Activated T-helper 17 cell treated with anti-CD3 and anti-CD28 coated beads, Interleukin-2, amount 50 U/mL, for 72 hours (primary cell): ENCODE results near the gene SERGEF. TPM values are rescaled to one million over a fixed set of nuclear protein-coding genes. Genes with fewer than 3 reads are reported as not detected.
"Not testable (repeated sequence)": the region's sequence is repeated elsewhere in the genome, so short reads cannot be mapped to it uniquely, and the experiment has no call there.

Experiments
- ATAC-seq: fragments of 150-1000 bp; cut with Tn5 transposase; replicated peaks from 2 replicates; pipeline ENCODE4 v1.10.0; 2021; ENCODE audit warnings: mild to moderate bottlenecking, moderate library complexity
- H3K27ac Mint-ChIP-seq: one replicate; pipeline ENCODE4 v1.8.0; 2022; ENCODE audit warnings: mixed read lengths
- H3K27me3 Mint-ChIP-seq: one replicate; pipeline ENCODE4 v1.8.0; 2022; ENCODE audit warnings: mixed read lengths
- H3K36me3 Mint-ChIP-seq: one replicate; pipeline ENCODE4 v1.8.0; 2022; ENCODE audit warnings: low read depth, mild to moderate bottlenecking, mixed read lengths
- H3K4me1 Mint-ChIP-seq: one replicate; pipeline ENCODE4 v1.8.0; 2022; ENCODE audit warnings: mixed read lengths
- H3K4me3 Mint-ChIP-seq: one replicate; pipeline ENCODE4 v1.8.0; 2022; ENCODE audit warnings: mild to moderate bottlenecking, mixed read lengths
- H3K9me3 Mint-ChIP-seq: one replicate; pipeline ENCODE4 v1.8.0; 2022; ENCODE audit warnings: mixed read lengths
- total RNA-seq, 2 donors: library from RNA; stranded (reverse); gene quantifications; one replicate each; pipeline ENCODE4 v1.2.3, GENCODE V29; 2022

The SERGEF gene
- total RNA-seq, 2 donors from 2014 or later = 47.9 to 76.0 TPM

GRCh38 chr11:18012122-18012905 is 533 bp downstream of the SERGEF start:
- H3K27me3 Mint-ChIP-seq = no peaks in the 10 kb centered on the region
- peak; percentile 3 for ATAC-seq
- H3K4me3 Mint-ChIP-seq = peak overlapping the region; percentile 85
- peak overlapping the region; percentile 72 for H3K27ac Mint-ChIP-seq
- peaks cover 23% of the 10 kb centered on the region for H3K36me3 Mint-ChIP-seq
- no peaks in the 10 kb centered on the region for H3K9me3 Mint-ChIP-seq
- H3K4me1 Mint-ChIP-seq = peaks cover 36% of the 10 kb centered on the region

GRCh38 chr11:18011633-18012032 is 1.2 kb downstream of the SERGEF start:
- Mint-ChIP-seq H3K27ac (peak overlapping the region; percentile 72), H3K4me3 (peak overlapping the region; percentile 85), H3K9me3 (no peaks in the 10 kb centered on the region), H3K4me1 (peaks cover 36% of the 10 kb centered on the region), H3K27me3 (no peaks in the 10 kb centered on the region), H3K36me3 (peaks cover 30% of the 10 kb centered on the region)
- no peak for ATAC-seq

GRCh38 chr11:18010977-18011586 is 1.8 kb downstream of the SERGEF start:
- H3K36me3 Mint-ChIP-seq = peaks cover 35% of the 10 kb centered on the region
- H3K4me3 Mint-ChIP-seq = peak overlapping the region; percentile 85
- peak overlapping the region; percentile 72 for H3K27ac Mint-ChIP-seq
- H3K27me3 Mint-ChIP-seq = no peaks in the 10 kb centered on the region
- H3K9me3 Mint-ChIP-seq = no peaks in the 10 kb centered on the region
- peaks cover 36% of the 10 kb centered on the region for H3K4me1 Mint-ChIP-seq
- ATAC-seq = no peak

- H3K36me3 Mint-ChIP-seq = peaks cover 44% of the 10 kb centered on the region
- no peaks in the 10 kb centered on the region for H3K27me3 Mint-ChIP-seq
- no peaks in the 10 kb centered on the region for H3K9me3 Mint-ChIP-seq
- peak overlapping the region; percentile 72 for H3K27ac Mint-ChIP-seq
- ATAC-seq = no peak
- H3K4me3 Mint-ChIP-seq = peak overlapping the region; percentile 85
- peaks cover 34% of the 10 kb centered on the region for H3K4me1 Mint-ChIP-seq
Measured at GRCh38 chr11:18010121-18010670, 2.7 kb downstream of the SERGEF start.

DNA sequence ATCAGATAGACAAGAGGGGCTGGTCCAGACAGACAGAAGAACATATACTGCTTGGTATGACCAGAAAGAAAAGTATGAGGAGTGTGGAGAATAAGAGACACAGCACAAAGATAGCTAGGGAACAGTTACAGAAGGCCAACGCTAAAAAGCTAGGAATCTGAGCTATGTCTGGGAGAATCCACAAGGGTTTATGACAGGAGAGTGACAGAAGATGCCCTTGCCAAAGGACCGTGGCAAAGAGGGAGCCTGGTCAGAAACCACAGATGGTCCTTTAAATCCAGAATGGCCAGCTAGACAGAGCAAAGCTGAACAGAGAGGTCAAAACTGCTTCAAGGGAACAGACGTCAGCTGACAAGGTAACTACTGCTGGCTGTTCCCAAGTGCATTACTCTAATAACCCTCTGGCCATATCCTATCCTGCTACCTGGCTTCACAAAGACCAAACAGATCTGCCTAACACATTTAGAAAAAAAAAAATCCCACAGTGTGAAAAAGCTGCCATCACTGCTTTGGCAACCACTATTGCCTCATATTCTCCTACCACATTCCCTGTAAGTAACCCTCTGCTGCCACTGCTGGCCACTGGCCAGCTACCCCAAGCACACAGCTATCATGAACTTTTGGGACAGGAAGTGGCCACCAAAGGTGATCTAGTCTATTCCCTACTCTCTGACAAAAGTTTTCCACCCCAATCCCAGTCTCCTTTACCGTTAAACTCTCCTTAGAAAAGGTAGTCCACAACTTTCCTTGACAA is 7.3 kb downstream of the SERGEF start:
- Mint-ChIP-seq H3K36me3 (peaks cover 72% of the 10 kb centered on the region), H3K27ac (peak overlapping the region; percentile 18), H3K4me3 (no peak overlapping the region), H3K9me3 (no peaks in the 10 kb centered on the region), H3K4me1 (peaks cover 4% of the 10 kb centered on the region), H3K27me3 (no peaks in the 10 kb centered on the region)
- no peak for ATAC-seq

- Mint-ChIP-seq H3K36me3 (peaks cover 93% of the 10 kb centered on the region), H3K4me1 (no peaks in the 10 kb centered on the region), H3K27ac (no peak overlapping the region), H3K9me3 (no peaks in the 10 kb centered on the region), H3K4me3 (no peak overlapping the region), H3K27me3 (no peaks in the 10 kb centered on the region)
- no peak for ATAC-seq
Measured at GRCh38 chr11:18001191-18001590, 11.7 kb downstream of the SERGEF start.

DNA sequence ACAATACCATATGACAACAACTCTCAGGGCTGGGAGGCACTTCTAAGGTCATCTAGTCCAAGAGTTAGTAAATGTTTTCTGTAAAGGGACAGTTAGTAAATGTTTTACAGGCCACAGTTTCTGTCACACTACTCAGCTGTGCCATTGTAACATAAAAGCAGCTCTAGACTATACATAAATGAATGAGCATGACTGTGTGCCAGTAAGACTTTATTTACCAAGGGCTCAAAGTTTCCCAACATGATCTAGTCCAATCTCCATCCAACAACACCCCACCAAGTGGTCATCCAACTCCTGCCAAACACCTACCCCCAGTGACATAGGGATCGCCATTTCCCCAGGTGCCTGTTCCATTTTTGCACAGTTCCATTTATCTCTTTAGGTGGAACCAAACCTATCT is 12.1 kb downstream of the SERGEF start:
- H3K27ac Mint-ChIP-seq = no peak overlapping the region

DNA sequence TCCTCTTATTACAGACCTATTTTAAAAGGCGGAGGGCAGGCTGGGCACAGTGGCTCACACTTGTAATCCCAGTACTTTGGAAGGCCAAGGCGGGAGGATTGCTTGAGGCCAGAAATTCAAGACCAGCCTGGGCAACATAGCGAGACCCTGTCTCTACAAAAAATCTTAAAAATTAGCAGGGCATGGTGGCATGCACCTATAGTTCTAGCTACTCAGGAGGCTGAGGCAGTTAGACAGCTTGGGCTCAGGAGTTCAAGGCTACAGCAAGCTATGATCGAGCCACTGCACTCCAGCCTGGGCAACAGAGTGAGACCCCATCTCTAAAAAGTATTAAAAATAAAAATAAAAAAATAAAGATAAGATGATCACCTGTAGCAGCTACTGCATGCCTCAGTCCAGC is 12.7 kb downstream of the SERGEF start:
- not testable (repeated sequence) for H3K9me3 Mint-ChIP-seq, H3K27ac Mint-ChIP-seq, ATAC-seq, H3K27me3 Mint-ChIP-seq, H3K4me3 Mint-ChIP-seq, H3K4me1 Mint-ChIP-seq
- H3K36me3 Mint-ChIP-seq = peaks cover 93% of the 10 kb centered on the region

More for the DNA sequence above, 12.1 kb downstream of the SERGEF start:
- no peak for ATAC-seq
- Mint-ChIP-seq H3K27me3 (no peaks in the 10 kb centered on the region), H3K4me3 (no peak overlapping the region), H3K36me3 (peaks cover 93% of the 10 kb centered on the region), H3K9me3 (no peaks in the 10 kb centered on the region), H3K4me1 (no peaks in the 10 kb centered on the region)

DNA sequence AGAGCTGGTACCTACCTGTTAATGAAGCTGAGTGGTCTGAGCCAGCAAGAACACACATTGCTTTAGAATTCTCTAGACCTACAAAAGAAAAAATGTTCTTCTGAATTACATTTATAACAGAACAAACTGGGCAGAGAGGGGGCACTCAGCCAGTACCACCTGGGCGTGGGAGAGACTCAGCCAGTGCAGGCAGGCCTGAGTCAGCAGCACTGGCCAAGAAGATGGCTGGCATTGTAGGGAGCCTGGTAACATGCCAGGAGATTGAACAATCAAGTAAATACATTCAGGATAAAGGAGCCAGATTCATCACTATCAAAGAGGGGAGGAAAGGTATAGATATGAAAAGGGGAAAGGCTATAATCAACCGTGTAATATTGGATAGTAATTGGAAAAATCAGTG is 19.9 kb downstream of the SERGEF start:
- peaks cover 78% of the 10 kb centered on the region for H3K36me3 Mint-ChIP-seq
- H3K27me3 Mint-ChIP-seq = no peaks in the 10 kb centered on the region
- no peak for ATAC-seq
- H3K4me1 Mint-ChIP-seq = peaks cover 5% of the 10 kb centered on the region
- no peak overlapping the region for H3K27ac Mint-ChIP-seq
- no peak overlapping the region for H3K4me3 Mint-ChIP-seq
- no peaks in the 10 kb centered on the region for H3K9me3 Mint-ChIP-seq

- Mint-ChIP-seq H3K9me3 (no peaks in the 10 kb centered on the region), H3K4me3 (no peak overlapping the region), H3K4me1 (peaks cover 5% of the 10 kb centered on the region), H3K27me3 (no peaks in the 10 kb centered on the region), H3K36me3 (peaks cover 78% of the 10 kb centered on the region), H3K27ac (no peak overlapping the region)
- peak; percentile 66 for ATAC-seq
Measured at GRCh38 chr11:17991783-17992433, 20.9 kb downstream of the SERGEF start.

- Mint-ChIP-seq H3K4me3 (no peak overlapping the region), H3K36me3 (peaks cover 79% of the 10 kb centered on the region), H3K27ac (no peak overlapping the region), H3K9me3 (no peaks in the 10 kb centered on the region), H3K27me3 (no peaks in the 10 kb centered on the region), H3K4me1 (peaks cover 5% of the 10 kb centered on the region)
- no peak for ATAC-seq
Measured at GRCh38 chr11:17989306-17989705, 23.5 kb downstream of the SERGEF start.

GRCh38 chr11:17988465-17988864 is 24.4 kb downstream of the SERGEF start:
- H3K4me1 Mint-ChIP-seq = peaks cover 5% of the 10 kb centered on the region
- ATAC-seq = no peak
- no peak overlapping the region for H3K4me3 Mint-ChIP-seq
- no peak overlapping the region for H3K27ac Mint-ChIP-seq
- peaks cover 80% of the 10 kb centered on the region for H3K36me3 Mint-ChIP-seq
- H3K27me3 Mint-ChIP-seq = no peaks in the 10 kb centered on the region
- no peaks in the 10 kb centered on the region for H3K9me3 Mint-ChIP-seq

- Mint-ChIP-seq H3K4me3 (no peak overlapping the region), H3K4me1 (peaks cover 5% of the 10 kb centered on the region), H3K36me3 (peaks cover 80% of the 10 kb centered on the region), H3K27ac (no peak overlapping the region), H3K27me3 (no peaks in the 10 kb centered on the region), H3K9me3 (no peaks in the 10 kb centered on the region)
- ATAC-seq = no peak
Measured at GRCh38 chr11:17987826-17988225, 25.0 kb downstream of the SERGEF start.

DNA sequence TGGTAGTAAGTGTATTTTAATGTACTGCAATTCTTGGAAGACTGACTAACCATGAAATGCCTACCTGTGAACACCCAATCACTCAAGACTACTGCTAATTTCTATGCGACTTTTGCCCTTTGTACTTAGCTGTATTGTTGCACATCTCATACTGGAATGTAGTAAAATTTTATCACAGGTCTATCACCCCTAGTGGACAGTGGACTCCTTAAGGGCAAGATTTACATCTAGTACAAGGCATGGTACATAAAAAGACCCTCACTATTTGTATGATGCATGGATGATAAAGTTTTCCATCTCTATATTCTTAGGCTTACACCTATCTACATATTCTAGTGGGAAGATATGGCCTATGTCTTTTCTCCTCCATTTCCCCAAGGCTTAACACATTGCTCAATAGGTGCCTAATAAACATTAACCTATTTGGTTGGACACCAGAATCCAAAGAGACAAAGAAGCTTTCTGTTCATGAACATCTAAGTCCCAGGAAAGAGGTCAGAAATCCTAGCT is 26.1 kb downstream of the SERGEF start:
- H3K36me3 Mint-ChIP-seq = peaks cover 81% of the 10 kb centered on the region
- H3K4me3 Mint-ChIP-seq = no peak overlapping the region
- peaks cover 1% of the 10 kb centered on the region for H3K4me1 Mint-ChIP-seq
- H3K9me3 Mint-ChIP-seq = no peaks in the 10 kb centered on the region
- no peaks in the 10 kb centered on the region for H3K27me3 Mint-ChIP-seq
- ATAC-seq = no peak
- H3K27ac Mint-ChIP-seq = no peak overlapping the region
